Testis (tissue), 2 donors: ENCODE data around the gene HACL1.

ENCODE experiments used
- CTCF ChIP-seq, 3 experiments: fragments of 450-650 bp in 2 of 3; fragments of 200-600 bp in 1 of 3; sonication (generic) in 1 of 3; IDR thresholded peaks; one replicate each; pipeline ENCODE4 v1.5.1; 2016 to 2019; ENCODE audit warnings: antibody characterized with exemption in 3 of 3, mild to moderate bottlenecking in 2 of 3, moderate library complexity in 1 of 3
- POLR2A ChIP-seq: fragments of 450-650 bp; IDR thresholded peaks from one replicate; pipeline ENCODE4 v1.6.1; 2017; ENCODE audit warnings: antibody characterized with exemption, mild to moderate bottlenecking, moderate library complexity

GRCh38 chr3:15522016-15522415 is 79.4 kb downstream of the HACL1 start:
- no peak for TF ChIP-seq POLR2A
- TF ChIP-seq CTCF (IDR thresholded peaks at IDR 0.05), result no peak
